NCI-H1436 (cell line): Measurements from ENCODE around the gene ABCA8.
"Not testable (repeated sequence)": the region's sequence is repeated elsewhere in the genome, so short reads cannot be mapped to it uniquely, and the experiment has no call there.

ENCODE experiments used
- DNase-seq: peaks from one replicate; lab custom pipeline; 2025; lab: John Stamatoyannopoulos, UW

The ABCA8 gene

GRCh38 chr17:68824185-68824584, 131.0 kb downstream of the ABCA8 start:
- DNase-seq = not testable (repeated sequence)

DNA sequence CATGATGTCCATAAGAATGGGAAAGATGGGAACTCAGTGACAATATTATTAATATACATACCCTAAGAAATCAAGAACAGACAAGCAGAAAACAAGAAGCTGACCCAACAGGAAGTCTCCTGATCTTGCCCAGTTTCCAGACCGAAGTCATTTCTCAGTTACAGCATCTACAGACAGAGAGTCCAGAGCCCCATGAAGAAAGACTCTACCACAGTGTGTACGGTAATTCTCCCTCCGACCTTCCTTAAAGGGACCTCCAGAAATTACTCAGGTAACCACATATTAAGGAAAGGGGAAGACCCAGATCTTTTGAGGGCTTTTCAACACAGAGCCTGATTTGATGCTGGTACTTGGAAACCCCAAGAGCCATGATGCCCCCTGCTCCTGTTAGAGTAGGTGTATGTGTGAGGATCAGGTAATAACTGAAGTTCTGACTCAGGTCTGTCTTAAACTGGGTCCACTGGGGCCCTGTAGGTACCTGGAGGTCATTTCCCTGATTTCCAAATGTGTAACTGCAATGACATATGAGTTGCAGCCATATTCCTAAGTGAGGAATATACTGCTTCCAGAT, 132.4 kb downstream of the ABCA8 start:
- DNase-seq = no peak

DNA sequence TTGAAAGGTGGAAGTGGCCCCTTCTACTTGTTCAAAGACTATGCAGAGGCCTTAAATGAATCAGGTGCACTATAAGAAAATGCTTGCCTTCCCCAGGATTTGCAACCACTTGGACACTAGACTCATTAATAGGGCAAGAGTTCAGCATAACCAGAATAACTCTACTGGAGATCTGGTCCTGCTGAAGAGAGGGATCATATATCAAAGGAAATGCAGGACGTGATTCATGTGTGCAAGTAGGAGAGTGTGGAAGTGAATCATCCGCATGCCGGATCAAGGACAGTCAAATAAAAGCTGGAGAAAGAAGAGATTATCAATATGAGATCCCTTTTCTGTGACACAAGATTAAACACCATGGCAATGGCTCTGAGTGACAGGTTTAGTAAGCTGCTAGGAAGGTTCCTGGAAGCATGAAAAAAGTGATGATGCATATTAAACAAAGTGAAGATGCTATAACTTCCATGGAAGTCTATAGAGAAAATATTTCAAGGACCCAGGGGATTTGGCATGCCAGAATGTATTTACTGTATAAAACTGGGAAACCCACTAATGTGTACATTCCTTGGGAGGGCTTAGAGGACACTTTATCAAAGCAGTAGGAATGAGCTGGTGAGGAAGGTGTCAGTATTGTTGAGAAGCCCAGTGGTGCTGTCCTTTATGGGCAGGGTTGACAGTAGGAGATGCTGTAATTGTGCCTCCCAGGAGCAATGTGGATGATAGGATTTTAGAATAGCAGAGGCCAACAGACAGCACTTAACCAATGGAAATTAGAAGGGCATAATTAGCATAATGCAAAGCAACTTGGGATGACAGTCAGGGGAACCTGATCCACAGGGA, 133.1 kb downstream of the ABCA8 start:
- no peak for DNase-seq

DNA sequence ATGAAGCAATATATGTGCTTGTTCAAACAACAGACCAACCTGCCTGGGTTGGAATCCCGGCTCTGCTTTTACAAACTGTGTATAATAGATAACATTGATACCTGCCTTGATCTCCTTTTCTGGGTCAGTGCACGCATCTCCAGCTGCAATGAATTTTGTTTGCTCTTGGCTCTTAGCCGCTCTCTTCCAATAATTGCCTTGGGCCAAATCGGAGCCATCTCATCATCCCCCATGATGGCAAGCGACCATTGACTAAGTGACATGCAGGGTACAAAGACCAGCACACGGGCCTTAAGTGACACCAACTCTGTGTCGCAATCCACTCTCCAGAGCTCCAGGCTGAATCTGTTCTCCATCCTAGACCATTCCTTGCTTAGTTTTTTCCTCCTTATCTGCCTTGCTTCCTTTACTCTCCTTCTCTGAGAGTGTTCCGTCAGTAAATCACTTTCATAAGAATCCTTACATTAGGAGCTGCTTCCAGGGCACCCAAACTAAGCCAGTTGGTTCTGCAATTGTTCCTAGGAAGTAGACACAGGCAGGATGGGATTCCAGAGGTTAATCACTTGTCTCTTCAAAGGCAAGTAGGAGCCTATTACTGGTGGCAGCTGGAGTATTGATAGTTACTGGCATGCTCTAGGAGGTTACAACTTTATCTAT, 134.2 kb downstream of the ABCA8 start:
- no peak for DNase-seq

GRCh38 chr17:68820476-68820824, 134.7 kb downstream of the ABCA8 start:
- no peak for DNase-seq

- no peak for DNase-seq
These were observed 135.7 kb downstream of the ABCA8 start for GRCh38 chr17:68819465-68819864.
